Liver (tissue), 9 donors: ENCODE measurements around the gene ZNRF2. TPM values are rescaled to one million over a fixed set of nuclear protein-coding genes. Genes with fewer than 3 reads are reported as not detected.
A peak's percentile ranks its signal among the peaks of the same experiment; 100 is the strongest.

Source experiments
- DNase-seq: peaks from one replicate; pipeline ENCODE4 v3.0.0-alpha.2; 2017; ENCODE audit warnings: low spot score
- H3K27ac ChIP-seq, 2 donors: one replicate each; pipeline ENCODE4 v1.7.0; 2013; ENCODE audit warnings: inconsistent platforms in 2 of 2, low read length in 2 of 2, control low read depth in 1 of 2, low read depth in 1 of 2, mild to moderate bottlenecking in 1 of 2
- H3K27me3 ChIP-seq, 4 donors: one replicate each; pipeline versions ENCODE4 v1.6.1 to v1.7.0; 2013; ENCODE audit warnings: low read length in 3 of 4, inconsistent platforms in 1 of 4, mild to moderate bottlenecking in 1 of 4, moderate library complexity in 1 of 4; ENCODE audit not compliant: control insufficient read depth in 4 of 4, insufficient read depth in 4 of 4
- H3K36me3 ChIP-seq, 4 donors: one replicate each; pipeline versions ENCODE4 v1.6.1 to v1.7.0; 2013; ENCODE audit warnings: low read length in 3 of 4, mild to moderate bottlenecking in 3 of 4, low read depth in 1 of 4, moderate library complexity in 1 of 4; ENCODE audit not compliant: control insufficient read depth in 4 of 4, insufficient read depth in 3 of 4
- H3K4me1 ChIP-seq, 4 donors: one replicate each; pipeline versions ENCODE4 v1.6.1 to v1.7.0; 2013; ENCODE audit warnings: low read length in 3 of 4, mild to moderate bottlenecking in 3 of 4, moderate library complexity in 1 of 4; ENCODE audit not compliant: control insufficient read depth in 4 of 4, insufficient read depth in 4 of 4
- H3K4me3 ChIP-seq, 3 donors: one replicate each; pipeline versions ENCODE4 v1.6.1 to v1.7.0; 2013; ENCODE audit warnings: low read length in 3 of 3, control low read depth in 1 of 3, low read depth in 1 of 3, mild to moderate bottlenecking in 1 of 3
- H3K9ac ChIP-seq, 2 donors: one replicate each; pipeline ENCODE4 v1.7.0; 2013; ENCODE audit warnings: low read length in 2 of 2, mild to moderate bottlenecking in 2 of 2, moderate library complexity in 2 of 2, control low read depth in 1 of 2, low read depth in 1 of 2
- H3K9me3 ChIP-seq, 4 donors: one replicate each; pipeline versions ENCODE4 v1.6.1 to v1.7.0; 2013; ENCODE audit warnings: low read length in 3 of 4; ENCODE audit not compliant: control insufficient read depth in 4 of 4
- ATF3 ChIP-seq: IDR thresholded peaks from 2 replicates; pipeline ENCODE4 v1.6.1; 2016; ENCODE audit warnings: antibody characterized with exemption
- CTCF ChIP-seq: fragments of 150-350 bp; IDR thresholded peaks from 2 replicates; pipeline ENCODE4 v1.5.1; 2017; ENCODE audit warnings: improper control_type of control experiment, low read depth, low read length; ENCODE audit not compliant: missing input control
- EGR1 ChIP-seq, 2 donors: IDR thresholded peaks; 2 replicates each; pipeline ENCODE4 v1.6.1; 2016 to 2018; ENCODE audit warnings: antibody characterized with exemption in 2 of 2, low read depth in 2 of 2
- FOXA1 ChIP-seq: IDR thresholded peaks from 2 replicates; pipeline ENCODE4 v1.6.1; 2016; ENCODE audit warnings: antibody characterized with exemption
- FOXA2 ChIP-seq: IDR thresholded peaks from 2 replicates; pipeline ENCODE4 v1.6.1; 2016; ENCODE audit warnings: antibody characterized with exemption
- HNF4A ChIP-seq, 2 donors: conservative IDR thresholded peaks; 2 replicates each; pipeline ENCODE4 v1.6.1; 2016; ENCODE audit warnings: antibody characterized with exemption in 2 of 2, mild to moderate bottlenecking in 2 of 2
- HNF4G ChIP-seq: IDR thresholded peaks from 2 replicates; pipeline ENCODE4 v1.6.1; 2016; ENCODE audit warnings: antibody characterized with exemption
- JUND ChIP-seq, 2 donors: IDR thresholded peaks; 2 replicates each; pipeline ENCODE4 v1.6.1; 2016; ENCODE audit warnings: antibody characterized with exemption in 2 of 2
- NR2F2 ChIP-seq: IDR thresholded peaks from 2 replicates; pipeline ENCODE4 v1.6.1; 2016; ENCODE audit warnings: antibody characterized with exemption
- RAD21 ChIP-seq, 2 donors: IDR thresholded peaks; 2 replicates each; pipeline ENCODE4 v1.6.1; 2016; ENCODE audit warnings: antibody characterized with exemption in 2 of 2, mild to moderate bottlenecking in 2 of 2
- RXRA ChIP-seq, 2 donors: IDR thresholded peaks; 2 replicates each; pipeline ENCODE4 v1.6.1; 2017 to 2018; ENCODE audit warnings: antibody characterized with exemption in 2 of 2, mild to moderate bottlenecking in 1 of 2
- SP1 ChIP-seq: IDR thresholded peaks from 2 replicates; pipeline ENCODE4 v1.6.1; 2018; ENCODE audit warnings: antibody characterized with exemption, mild to moderate bottlenecking
- TAF1 ChIP-seq: conservative IDR thresholded peaks from 2 replicates; pipeline ENCODE4 v1.6.1; 2016; ENCODE audit warnings: antibody characterized with exemption, mild to moderate bottlenecking
- YY1 ChIP-seq: IDR thresholded peaks from 2 replicates; pipeline ENCODE4 v1.6.1; 2016; ENCODE audit warnings: antibody characterized with exemption, mild to moderate bottlenecking
- ZBTB33 ChIP-seq: IDR thresholded peaks from 2 replicates; pipeline ENCODE4 v1.6.1; 2016; ENCODE audit warnings: antibody characterized with exemption
- WGBS: extraction: QIAGEN DNeasy Blood & Tissue Kit; methylation state at CpG from one replicate; pipeline ENCODE4 v1.1.7; 2013; 5-methylcytosine and 5-hydroxymethylcytosine counted together
- polyA plus RNA-seq, 2 donors: library from polyadenylated mRNA; stranded (reverse) in 1 of 2; unstranded in 1 of 2; fragments of 200-250 nt in 1 of 2; fragments of >200 nt in 1 of 2; fragmentation: Nextera tagmentation in 1 of 2; extraction: Ambion mirVana in 1 of 2; gene quantifications; one replicate each; pipeline versions ENCODE4 v1.2.1 to v1.2.3, GENCODE V29; 2013 to 2015
- total RNA-seq, 2 donors: library from RNA; depleted of rRNA; stranded (reverse); fragments of >200 nt; gene quantifications; one replicate each; pipeline ENCODE4 v1.2.3, GENCODE V29; 2014
- TF ChIP-seq, protein P1 (sequence below): IDR thresholded peaks from 2 replicates; pipeline ENCODE4 v1.6.1; 2016; ENCODE audit warnings: antibody characterized with exemption
- donor health status: healthy.
- donor health status: healthy.
- donor health status: healthy.
- donor health status: healthy.
- donor health status: healthy.

ZNRF2 gene
- total and polyA plus RNA-seq, 4 donors, result 6.9 to 30.0 (median 12.7) TPM

- Histone ChIP-seq H3K4me3 (no peak overlapping the region), H3K9ac (no peak overlapping the region), H3K27me3 (no peaks in the 10 kb centered on the region), H3K36me3 (no peaks in the 10 kb centered on the region), H3K4me1 (peaks cover 12 to 47% (median 37%) of the 10 kb centered on the region in 4 donors), H3K27ac (peak overlapping the region; percentile 72 to 82), H3K9me3 (no peaks in the 10 kb centered on the region)
- 34% methylated on average over 3 of the region's 3 CpGs for WGBS
- DNase-seq, result no peak
- no peak for TF ChIP-seq RAD21 (IDR thresholded peaks at IDR 0.05)
- no peak for TF ChIP-seq CTCF
- no peak for TF ChIP-seq JUND (IDR thresholded peaks at IDR 0.05)
- TF ChIP-seq EGR1 (IDR thresholded peaks at IDR 0.05; ENCODE audit: low read depth in 2 of 2), result no peak
- no peak for TF ChIP-seq NR2F2
- no peak for TF ChIP-seq TAF1
- no peak for TF ChIP-seq ATF3
- no peak for TF ChIP-seq FOXA2
- no peak for TF ChIP-seq ZBTB33
- TF ChIP-seq YY1, result no peak
- TF ChIP-seq HNF4A (conservative IDR thresholded peaks at IDR 0.05), result no peak
Measured at GRCh38 chr7:30253796-30254165, 30.6 kb upstream of the ZNRF2 start.

- peak; percentile 51 to 60 for TF ChIP-seq HNF4A (conservative IDR thresholded peaks at IDR 0.05)
- TF ChIP-seq, protein P1, sequence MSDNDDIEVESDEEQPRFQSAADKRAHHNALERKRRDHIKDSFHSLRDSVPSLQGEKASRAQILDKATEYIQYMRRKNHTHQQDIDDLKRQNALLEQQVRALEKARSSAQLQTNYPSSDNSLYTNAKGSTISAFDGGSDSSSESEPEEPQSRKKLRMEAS, result no peak
- no peak for TF ChIP-seq EGR1 (IDR thresholded peaks at IDR 0.05; ENCODE audit: low read depth in 2 of 2)
- peak; percentile 53 to 67 for TF ChIP-seq RXRA (IDR thresholded peaks at IDR 0.05)
- TF ChIP-seq SP1, result peak; percentile 17
- TF ChIP-seq YY1, result peak; percentile 62
- H3K9me3 ChIP-seq, result no peaks in the 10 kb centered on the region
- DNase-seq, result no peak
- H3K4me1 ChIP-seq, result peaks cover 12 to 47% (median 37%) of the 10 kb centered on the region in 4 donors
- no peaks in the 10 kb centered on the region for H3K27me3 ChIP-seq
- whole genome bisulfite sequencing, result 50% methylated on average over 5 of the region's 5 CpGs
- no peaks in the 10 kb centered on the region for H3K36me3 ChIP-seq
- H3K9ac ChIP-seq, result no peak overlapping the region
- peak overlapping the region in 1 of 3 donors; percentile 2 for H3K4me3 ChIP-seq
- H3K27ac ChIP-seq, result peak overlapping the region; percentile 72 to 82
Measured at GRCh38 chr7:30254248-30254647, 30.1 kb upstream of the ZNRF2 start.

- Histone ChIP-seq H3K27me3 (no peaks in the 10 kb centered on the region), H3K27ac (peak overlapping the region; percentile 72 to 82), H3K4me3 (peak overlapping the region in 1 of 3 donors; percentile 2), H3K4me1 (peaks cover 12 to 43% (median 35%) of the 10 kb centered on the region in 4 donors), H3K36me3 (no peaks in the 10 kb centered on the region), H3K9me3 (no peaks in the 10 kb centered on the region), H3K9ac (no peak overlapping the region)
- no peak for DNase-seq
- WGBS, result 23% methylated on average over 4 of the region's 4 CpGs
- TF ChIP-seq NR2F2 (no peak), SP1 (no peak), CTCF (no peak), RXRA (IDR thresholded peaks at IDR 0.05) (no peak), JUND (IDR thresholded peaks at IDR 0.05) (no peak), ZBTB33 (no peak), FOXA1 (no peak), HNF4G (no peak), ATF3 (no peak), FOXA2 (no peak), HNF4A (conservative IDR thresholded peaks at IDR 0.05) (no peak)
- TF ChIP-seq, protein P1, result no peak
Measured at GRCh38 chr7:30254717-30255063, 29.7 kb upstream of the ZNRF2 start.
